Measurements from ENCODE around the gene RASSF3.
"Not testable (repeated sequence)": the region's sequence is repeated elsewhere in the genome, so short reads cannot be mapped to it uniquely, and the experiment has no call there.

The RASSF3 gene

GRCh38 chr12:64595863-64596793, 14.2 kb upstream of the RASSF3 start:
- no peak for DNase-seq (ENCODE audit: low spot score)

GRCh38 chr12:64598831-64599230, 11.5 kb upstream of the RASSF3 start:
- DNase-seq (ENCODE audit: low spot score), result no peak

GRCh38 chr12:64600164-64600561, 10.1 kb upstream of the RASSF3 start:
- DNase-seq (ENCODE audit: low spot score), result no peak

GRCh38 chr12:64603183-64603841, 7.0 kb upstream of the RASSF3 start:
- DNase-seq (ENCODE audit: low spot score), result no peak

GRCh38 chr12:64608901-64609535, 1.3 kb upstream of the RASSF3 start:
- DNase-seq (ENCODE audit: low spot score), result peak; percentile 51

GRCh38 chr12:64609536-64610078, 688 bp upstream of the RASSF3 start:
- DNase-seq (ENCODE audit: low spot score), result peak; percentile 39

GRCh38 chr12:64610660-64611340, 505 bp downstream of the RASSF3 start:
- DNase-seq (ENCODE audit: low spot score), result no peak

GRCh38 chr12:64611341-64612284, 1.3 kb downstream of the RASSF3 start:
- no peak for DNase-seq (ENCODE audit: low spot score)

- no peak for DNase-seq (ENCODE audit: low spot score)
These were observed 2.5 kb downstream of the RASSF3 start for GRCh38 chr12:64612843-64613242.

- not testable (repeated sequence) for DNase-seq (ENCODE audit: low spot score)
These were observed 3.6 kb downstream of the RASSF3 start for GRCh38 chr12:64613775-64614398.

GRCh38 chr12:64616201-64616600, 5.9 kb downstream of the RASSF3 start:
- no peak for DNase-seq (ENCODE audit: low spot score)

GRCh38 chr12:64618953-64619590, 8.8 kb downstream of the RASSF3 start:
- DNase-seq (ENCODE audit: low spot score), result no peak

GRCh38 chr12:64621257-64621942, 11.1 kb downstream of the RASSF3 start:
- DNase-seq (ENCODE audit: low spot score), result no peak

- DNase-seq (ENCODE audit: low spot score), result no peak
These were observed 13.7 kb downstream of the RASSF3 start for GRCh38 chr12:64624035-64624434.

GRCh38 chr12:64625243-64626077, 15.2 kb downstream of the RASSF3 start:
- peak; percentile 19 for DNase-seq (ENCODE audit: low spot score)

GRCh38 chr12:64626588-64626987, 16.3 kb downstream of the RASSF3 start:
- not testable (repeated sequence) for DNase-seq (ENCODE audit: low spot score)

GRCh38 chr12:64627771-64628170, 17.5 kb downstream of the RASSF3 start:
- DNase-seq (ENCODE audit: low spot score), result no peak

- DNase-seq (ENCODE audit: low spot score), result no peak
These were observed 20.9 kb downstream of the RASSF3 start for GRCh38 chr12:64631197-64631596.

Data from cerebellar cortex (tissue), 1 donor.